Naive thymus-derived CD8-positive, alpha-beta T cell (primary cell): Measurements from ENCODE around the gene LPP. TPM values are rescaled to one million over a fixed set of nuclear protein-coding genes. Genes with fewer than 3 reads are reported as not detected.

Experiments
- ATAC-seq, 2 donors: fragments of 150-1000 bp; cut with Tn5 transposase in 1 of 2; sonication (Bioruptor Pico), chemical (Tn5 transposase) in 1 of 2; 1 replicate in 1 of 2; 2 replicates in 1 of 2; pipeline ENCODE4 v1.10.0; 2021; ENCODE audit warnings: mild to moderate bottlenecking in 2 of 2, moderate library complexity in 2 of 2
- POLR2A ChIA-PET: fragments of 350-600 bp; sonication (Branson Sonifier 250); formaldehyde crosslinking; loops from one replicate; lab custom pipeline; 2021; ENCODE audit warnings: antibody characterized with exemption; lab: Charles Lee
- DNase-seq, 10 donors: peaks; one replicate each; pipeline versions ENCODE4 v3.0.0 to v3.0.0-alpha.2; 2020 to 2022
- H3K27ac Mint-ChIP-seq, 10 donors: one replicate each; pipeline ENCODE4 v1.8.0; 2020 to 2022; ENCODE audit warnings: mild to moderate bottlenecking in 10 of 10, mixed read lengths in 10 of 10, moderate library complexity in 4 of 10, inconsistent platforms in 1 of 10
- H3K27me3 Mint-ChIP-seq, 5 donors: one replicate each; pipeline ENCODE4 v1.8.0; 2021 to 2022; ENCODE audit warnings: mixed read lengths in 5 of 5
- H3K36me3 Mint-ChIP-seq, 3 donors: one replicate each; pipeline ENCODE4 v1.8.0; 2020 to 2022; ENCODE audit warnings: mixed read lengths in 3 of 3, mild to moderate bottlenecking in 2 of 3, inconsistent platforms in 1 of 3
- H3K4me1 Mint-ChIP-seq, 4 donors: one replicate each; pipeline ENCODE4 v1.8.0; 2021 to 2022; ENCODE audit warnings: mixed read lengths in 4 of 4
- H3K4me3 Mint-ChIP-seq, 10 donors: one replicate each; pipeline ENCODE4 v1.8.0; 2020 to 2022; ENCODE audit warnings: mild to moderate bottlenecking in 10 of 10, mixed read lengths in 10 of 10, moderate library complexity in 6 of 10, inconsistent platforms in 1 of 10
- H3K9me3 Mint-ChIP-seq, 9 donors: one replicate each; pipeline ENCODE4 v1.8.0; 2020 to 2022; ENCODE audit warnings: mixed read lengths in 9 of 9, mild to moderate bottlenecking in 3 of 9, inconsistent platforms in 1 of 9, moderate library complexity in 1 of 9
- polyA plus RNA-seq, 3 donors: library from polyadenylated mRNA; unstranded; fragments of 300-500 nt; fragmentation: Illumina TruSeq; gene quantifications; one replicate each; pipeline ENCODE4 v1.2.3, GENCODE V29; 2021
- total RNA-seq, 8 experiments: library from RNA in 2 of 8; stranded (reverse) in 2 of 8; gene quantifications; one replicate each; pipeline ENCODE4 v1.2.3 and lab custom pipeline; 2021 to 2026

The LPP gene, protein sequence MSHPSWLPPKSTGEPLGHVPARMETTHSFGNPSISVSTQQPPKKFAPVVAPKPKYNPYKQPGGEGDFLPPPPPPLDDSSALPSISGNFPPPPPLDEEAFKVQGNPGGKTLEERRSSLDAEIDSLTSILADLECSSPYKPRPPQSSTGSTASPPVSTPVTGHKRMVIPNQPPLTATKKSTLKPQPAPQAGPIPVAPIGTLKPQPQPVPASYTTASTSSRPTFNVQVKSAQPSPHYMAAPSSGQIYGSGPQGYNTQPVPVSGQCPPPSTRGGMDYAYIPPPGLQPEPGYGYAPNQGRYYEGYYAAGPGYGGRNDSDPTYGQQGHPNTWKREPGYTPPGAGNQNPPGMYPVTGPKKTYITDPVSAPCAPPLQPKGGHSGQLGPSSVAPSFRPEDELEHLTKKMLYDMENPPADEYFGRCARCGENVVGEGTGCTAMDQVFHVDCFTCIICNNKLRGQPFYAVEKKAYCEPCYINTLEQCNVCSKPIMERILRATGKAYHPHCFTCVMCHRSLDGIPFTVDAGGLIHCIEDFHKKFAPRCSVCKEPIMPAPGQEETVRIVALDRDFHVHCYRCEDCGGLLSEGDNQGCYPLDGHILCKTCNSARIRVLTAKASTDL
- 10 to 100 TPM in 1 of 2 experiments, 1 to 10 TPM in 1; 7.7 to 10.3 TPM for total RNA-seq
- polyA plus RNA-seq = 10 to 100 TPM in 1 of 3 donors, 1 to 10 TPM in 2; 4.9 to 12.5 (median 7.1) TPM
- 15.8 to 57.6 (median 25.9) reads per million in 6 experiments for total RNA-seq (lab: John Stamatoyannopoulos, UW)

DNA sequence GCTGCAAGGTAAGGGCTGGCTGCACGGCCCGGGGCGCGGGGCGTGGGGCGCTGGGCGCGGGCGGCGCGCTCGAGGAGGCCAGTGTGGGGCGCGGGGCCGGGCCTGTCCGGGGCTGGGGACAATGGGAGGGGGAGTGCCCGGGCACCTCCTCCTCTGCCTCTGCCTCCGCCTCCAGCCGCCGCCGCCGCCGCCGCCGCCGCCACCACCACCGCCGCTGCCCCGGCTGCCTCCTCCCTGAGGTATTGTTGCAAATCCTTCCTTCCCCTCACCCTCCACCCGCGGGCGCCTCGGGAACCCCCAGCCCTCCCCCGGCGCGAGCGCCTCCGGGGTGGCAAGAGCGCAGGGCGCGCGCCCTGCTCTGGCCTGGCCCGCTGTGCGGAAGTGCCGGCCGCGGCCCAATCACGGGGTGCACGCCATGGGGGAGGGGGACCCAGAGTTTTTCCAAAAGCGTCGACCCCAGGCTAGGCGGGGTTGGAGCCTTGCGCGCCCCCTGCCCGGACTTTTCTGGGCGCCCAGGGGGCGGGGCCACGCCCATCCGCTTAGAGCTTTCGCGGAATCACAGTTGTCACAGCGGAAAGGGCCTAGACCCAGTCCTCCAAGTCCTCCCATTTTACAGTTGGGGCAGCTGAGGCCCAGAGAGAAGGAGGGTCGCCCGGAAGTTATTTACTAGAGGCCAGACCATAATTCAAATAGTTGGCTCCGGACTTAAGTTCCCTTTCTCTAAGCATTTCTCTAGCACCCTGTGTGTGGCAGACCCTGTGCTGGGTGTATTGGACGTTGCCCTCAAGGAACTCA lies at the start of gene LPP:
Gene LPP (plus strand): TSS at position 144 of the 795 bp plus-strand sequence. CDS start 251,964 bp downstream, outside the sequence.
- POLR2A ChIA-PET = interaction anchor here (1.0 to 1.4 kb wide), 4 partner anchors 15 to 411 kb away, joined by 3 to 4 read pairs (median 3); no protein-coding TSS in a partner anchor
- H3K27ac Mint-ChIP-seq = peak within 1 kb of the TSS; percentile 89 to 95 (median 90)

DNA sequence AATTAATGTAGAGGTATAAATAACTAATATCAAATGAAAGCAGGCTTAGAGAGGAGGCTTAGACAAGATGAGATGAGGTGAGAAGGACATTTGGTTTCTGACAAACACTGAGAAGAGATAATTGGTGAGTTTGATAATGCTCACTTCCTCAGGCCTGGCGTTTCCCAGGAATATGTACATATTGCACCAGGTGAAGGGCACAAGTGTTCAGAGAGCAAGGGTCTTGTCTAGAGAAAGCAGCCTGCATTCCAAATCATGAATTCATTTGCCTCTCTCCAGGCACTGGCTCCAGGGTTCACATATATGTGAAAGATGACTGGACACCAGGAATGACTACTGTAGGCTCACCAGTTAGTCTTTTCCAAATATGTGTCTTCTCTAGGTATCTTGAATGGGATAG lies 48.0 kb upstream of the LPP start:
- Mint-ChIP-seq H3K27ac (no peak overlapping the region), H3K4me1 (peaks cover 0 to 16% (median 4%) of the 10 kb centered on the region in 4 donors), H3K36me3 (no peaks in the 10 kb centered on the region), H3K4me3 (no peak overlapping the region), H3K9me3 (peaks cover 0 to 2% (median 0%) of the 10 kb centered on the region in 9 donors), H3K27me3 (peaks cover 0 to 1% (median 0%) of the 10 kb centered on the region in 5 donors)
- ATAC-seq (no peak), DNase-seq (no peak)
- POLR2A ChIA-PET = no interaction called here

More for the DNA sequence above, at the start of gene LPP:
- Mint-ChIP-seq H3K9me3 (no peaks in the 10 kb centered on the region), H3K4me1 (peaks cover 30 to 58% (median 53%) of the 10 kb centered on the region in 4 donors), H3K4me3 (peak within 1 kb of the TSS; percentile 82 to 96 (median 90)), H3K36me3 (no peaks in the 10 kb centered on the region), H3K27me3 (no peaks in the 10 kb centered on the region)
- ATAC-seq (peak; percentile 84 to 87), DNase-seq (peak; percentile 67 to 85 (median 74))

DNA sequence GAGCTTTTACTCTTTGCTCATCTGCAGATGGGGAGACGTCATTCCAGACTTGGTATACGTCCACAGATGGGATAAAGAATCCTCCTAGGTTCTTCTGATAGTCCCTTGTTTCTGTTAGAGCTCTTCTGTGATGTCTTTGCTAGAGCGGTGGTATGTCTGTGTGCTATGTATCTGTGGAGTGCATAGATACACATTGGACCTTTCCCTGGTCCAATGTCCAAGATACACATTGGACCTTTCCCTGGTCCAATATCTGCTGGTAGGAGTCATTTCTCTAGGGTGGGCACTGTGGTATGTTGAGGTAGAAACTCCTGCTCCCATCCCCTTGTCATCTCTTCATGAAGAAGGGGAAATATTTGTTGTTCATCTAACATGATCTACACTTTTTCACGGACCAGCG lies 47.5 kb upstream of the LPP start:
- Mint-ChIP-seq H3K4me3 (no peak overlapping the region), H3K9me3 (peaks cover 0 to 2% (median 0%) of the 10 kb centered on the region in 9 donors)
- POLR2A ChIA-PET = no interaction called here

DNA sequence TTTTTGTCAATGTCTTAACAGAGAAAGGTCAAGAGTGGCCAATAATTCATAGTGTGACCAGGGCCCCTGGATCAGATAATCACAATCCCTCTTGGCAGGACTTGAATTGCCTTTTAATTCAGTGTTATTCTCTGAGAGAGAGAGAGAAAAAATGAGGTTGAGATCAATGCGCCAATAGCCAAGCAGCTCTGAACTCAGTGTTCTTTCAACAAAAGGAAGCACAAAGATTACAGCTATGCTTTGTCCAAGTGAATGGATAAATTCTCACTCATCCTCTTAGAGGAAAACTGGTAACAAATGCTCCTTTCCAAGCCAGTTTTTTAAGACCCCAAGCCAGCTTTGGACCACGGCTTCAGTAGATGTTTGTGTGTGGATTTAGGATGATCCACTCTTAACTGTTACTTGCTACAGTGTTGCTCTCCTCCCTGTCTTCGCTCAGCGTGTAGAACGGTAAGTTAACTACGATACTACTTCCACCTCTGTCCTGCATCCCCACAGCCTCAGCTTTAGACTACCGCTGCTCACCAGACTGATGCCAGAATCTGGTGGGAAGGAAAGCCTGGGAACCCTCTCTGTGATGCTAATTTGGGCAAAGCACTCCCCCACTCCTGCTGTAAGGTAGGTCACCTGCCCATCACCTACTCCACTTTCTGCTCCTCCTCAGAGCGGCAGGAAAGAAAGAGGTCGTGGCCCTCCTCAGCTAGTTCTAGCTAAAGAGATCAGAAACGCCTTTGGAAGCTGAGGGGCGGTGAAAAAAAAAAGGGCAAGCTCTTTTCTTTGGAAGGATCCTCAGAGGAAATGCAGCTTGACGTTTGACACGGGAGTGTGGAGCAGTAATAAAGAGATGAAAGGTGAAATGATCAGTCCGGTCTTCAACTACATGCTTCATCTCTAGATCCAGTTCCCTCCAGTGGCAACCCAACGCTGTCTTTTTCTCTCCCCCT lies 46.8 kb upstream of the LPP start:
- H3K4me1 Mint-ChIP-seq = peaks cover 0 to 16% (median 4%) of the 10 kb centered on the region in 4 donors
- POLR2A ChIA-PET = no interaction called here
- peaks cover 0 to 2% (median 0%) of the 10 kb centered on the region in 9 donors for H3K9me3 Mint-ChIP-seq
- no peak overlapping the region for H3K4me3 Mint-ChIP-seq
- H3K27ac Mint-ChIP-seq = peak overlapping the region in 1 of 10 donors; percentile 31
- H3K27me3 Mint-ChIP-seq = peaks cover 0 to 1% (median 0%) of the 10 kb centered on the region in 5 donors
- DNase-seq = no peak
- H3K36me3 Mint-ChIP-seq = no peaks in the 10 kb centered on the region
- ATAC-seq = no peak

More for the DNA sequence above, 47.5 kb upstream of the LPP start:
- no peak for ATAC-seq
- DNase-seq = no peak
- no peaks in the 10 kb centered on the region for H3K36me3 Mint-ChIP-seq
- peaks cover 0 to 1% (median 0%) of the 10 kb centered on the region in 5 donors for H3K27me3 Mint-ChIP-seq
- peaks cover 0 to 16% (median 4%) of the 10 kb centered on the region in 4 donors for H3K4me1 Mint-ChIP-seq
- no peak overlapping the region for H3K27ac Mint-ChIP-seq

DNA sequence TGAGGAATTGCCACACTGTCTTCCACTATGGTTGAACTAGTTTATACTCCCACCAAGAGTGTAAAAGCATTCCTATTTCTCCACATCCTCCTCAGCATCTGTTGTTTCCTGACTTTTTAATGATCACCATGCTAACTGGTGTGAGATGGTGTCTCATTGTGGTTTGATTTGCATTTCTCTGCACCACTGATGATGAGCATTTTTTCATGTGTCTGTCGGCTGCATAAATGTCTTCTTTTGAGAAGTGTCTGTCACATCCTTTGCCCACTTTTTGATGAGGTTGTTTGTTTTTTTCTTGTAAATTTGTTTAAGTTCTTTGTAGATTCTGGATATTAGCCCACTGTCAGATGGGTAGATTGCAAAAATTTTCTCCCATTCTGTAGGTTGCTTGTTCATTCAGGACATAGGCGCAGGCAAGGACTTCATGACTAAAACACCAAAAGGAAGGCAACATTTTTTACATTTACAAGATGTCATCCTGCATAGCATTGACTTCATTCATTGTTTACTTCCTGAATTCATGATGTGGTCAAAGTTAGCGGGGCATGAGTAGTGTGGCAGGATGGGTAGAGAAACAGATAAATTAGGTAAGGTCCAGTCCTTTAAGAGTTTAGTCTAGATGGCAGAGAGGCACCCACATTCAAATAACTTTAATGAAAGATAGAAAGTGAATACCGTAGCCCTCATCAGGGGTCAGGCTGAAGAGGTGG lies 45.1 kb upstream of the LPP start:
- Mint-ChIP-seq H3K4me1 (peaks cover 0 to 16% (median 4%) of the 10 kb centered on the region in 4 donors), H3K36me3 (no peaks in the 10 kb centered on the region), H3K9me3 (peaks cover 0 to 2% (median 0%) of the 10 kb centered on the region in 9 donors), H3K27me3 (peaks cover 0 to 1% (median 0%) of the 10 kb centered on the region in 5 donors), H3K27ac (peak overlapping the region in 1 of 10 donors; percentile 70), H3K4me3 (peak overlapping the region in 1 of 10 donors; percentile 4)
- no peak for DNase-seq
- POLR2A ChIA-PET = no interaction called here
- no peak for ATAC-seq

DNA sequence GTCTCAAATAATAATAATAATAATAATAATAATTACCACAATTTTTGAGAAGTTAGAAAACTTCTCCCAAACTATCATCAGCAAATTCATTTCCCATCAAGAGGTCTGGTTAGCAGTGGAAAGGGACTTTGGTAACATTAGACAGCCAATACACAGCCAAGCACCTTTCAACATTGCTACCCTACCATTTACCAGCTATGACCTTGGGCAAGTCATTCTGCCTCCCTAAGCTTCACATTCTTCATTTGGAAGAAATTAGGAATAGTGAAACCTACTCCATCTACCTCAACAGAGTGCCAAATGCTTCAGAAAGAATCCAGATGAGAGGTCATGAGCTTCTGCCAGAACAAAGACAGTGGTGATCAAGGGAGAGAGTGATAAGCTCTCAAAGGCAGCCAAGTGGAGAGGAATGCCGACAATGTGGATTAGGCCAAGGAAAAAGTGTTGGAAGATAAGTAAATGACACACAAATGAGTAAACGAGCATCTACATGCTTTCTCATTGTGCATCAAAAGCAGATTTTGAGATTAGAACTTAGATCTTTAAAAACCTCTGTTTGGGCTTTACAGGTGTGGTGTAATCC lies 42.9 kb upstream of the LPP start:
- Mint-ChIP-seq H3K36me3 (no peaks in the 10 kb centered on the region), H3K9me3 (peaks cover 0 to 2% (median 0%) of the 10 kb centered on the region in 9 donors), H3K4me1 (peaks cover 0 to 16% (median 4%) of the 10 kb centered on the region in 4 donors), H3K27ac (no peak overlapping the region), H3K4me3 (no peak overlapping the region), H3K27me3 (no peaks in the 10 kb centered on the region)
- ATAC-seq = no peak
- DNase-seq = no peak
- POLR2A ChIA-PET = no interaction called here

DNA sequence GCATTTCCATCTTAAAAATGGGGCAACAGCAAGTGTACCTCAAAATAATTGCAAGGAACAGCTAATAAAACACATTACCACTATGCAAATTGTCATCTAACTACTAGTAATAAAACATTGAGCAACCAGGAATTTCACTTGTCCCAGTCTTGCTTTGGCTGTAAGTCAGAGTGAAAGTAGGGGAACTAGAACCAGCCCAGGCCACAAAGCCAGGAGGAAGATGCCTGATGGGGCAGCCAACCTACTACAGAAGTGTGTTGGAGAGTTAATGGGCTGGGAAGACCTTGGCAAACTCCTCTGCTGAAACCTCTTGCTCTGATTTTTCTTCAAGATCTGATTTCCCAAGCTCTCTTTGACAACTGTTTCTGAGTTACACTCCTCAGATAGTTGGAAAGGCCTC lies 40.2 kb upstream of the LPP start:
- Mint-ChIP-seq H3K27me3 (no peaks in the 10 kb centered on the region), H3K4me3 (no peak overlapping the region), H3K9me3 (peaks cover 0 to 5% (median 0%) of the 10 kb centered on the region in 9 donors), H3K4me1 (peaks cover 0 to 10% (median 3%) of the 10 kb centered on the region in 4 donors), H3K36me3 (no peaks in the 10 kb centered on the region), H3K27ac (no peak overlapping the region)
- POLR2A ChIA-PET = no interaction called here
- DNase-seq = no peak
- ATAC-seq = no peak

DNA sequence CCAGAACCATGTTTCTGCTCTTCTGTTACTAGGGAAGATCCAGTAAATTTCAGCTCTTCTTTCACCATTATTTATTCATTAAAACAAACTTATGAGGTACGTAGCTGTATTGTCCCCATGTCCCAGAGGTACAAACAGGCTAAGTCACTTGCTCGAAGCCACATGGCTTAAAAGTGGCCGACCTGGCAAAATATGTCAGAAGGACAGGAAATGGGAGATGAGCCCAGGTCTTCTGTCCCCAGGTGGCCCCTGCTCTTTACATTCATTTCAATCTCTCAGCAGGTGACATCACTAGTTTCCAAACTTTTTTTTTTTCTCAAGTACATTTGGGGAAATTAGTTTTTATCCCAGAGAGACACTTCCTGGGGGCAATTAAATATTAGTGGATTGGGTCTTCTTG lies 34.1 kb upstream of the LPP start:
- no peak overlapping the region for H3K27ac Mint-ChIP-seq
- POLR2A ChIA-PET = no interaction called here
- H3K27me3 Mint-ChIP-seq = peaks cover 0 to 5% (median 0%) of the 10 kb centered on the region in 5 donors
- H3K4me3 Mint-ChIP-seq = no peak overlapping the region
- H3K4me1 Mint-ChIP-seq = peaks cover 0 to 14% (median 0%) of the 10 kb centered on the region in 4 donors
- ATAC-seq (no peak), DNase-seq (no peak)
- no peaks in the 10 kb centered on the region for H3K36me3 Mint-ChIP-seq
- peaks cover 0 to 5% (median 0%) of the 10 kb centered on the region in 9 donors for H3K9me3 Mint-ChIP-seq

DNA sequence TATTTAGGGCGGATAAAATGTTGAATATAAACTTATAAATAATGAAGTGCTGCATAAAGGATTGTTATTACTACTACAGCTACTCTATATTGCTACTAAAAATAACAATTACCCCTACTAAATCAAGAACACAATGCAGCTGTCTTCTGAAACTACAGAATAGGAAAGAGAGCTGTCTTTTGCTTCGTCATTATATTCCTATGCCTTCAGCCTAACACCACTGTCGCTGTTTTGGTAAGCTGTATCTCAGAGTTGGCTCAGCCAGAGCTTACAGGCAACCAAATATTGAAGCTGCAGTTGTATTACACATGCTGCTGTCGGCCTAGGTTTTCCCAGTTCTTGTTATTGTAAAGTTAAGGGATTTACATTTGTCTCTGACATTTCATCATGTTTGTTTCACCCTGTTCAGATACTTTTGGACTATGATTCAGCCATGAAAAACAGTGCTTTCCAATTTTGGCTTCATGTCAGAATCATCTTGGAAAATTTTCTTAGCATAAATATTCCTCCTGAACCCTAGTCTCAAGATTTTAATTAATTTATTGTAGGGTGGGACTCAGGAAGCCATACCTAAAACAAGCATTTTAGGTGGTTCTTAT lies 31.3 kb upstream of the LPP start:
- ATAC-seq (no peak), DNase-seq (no peak)
- Mint-ChIP-seq H3K4me1 (peaks cover 0 to 14% (median 0%) of the 10 kb centered on the region in 4 donors), H3K9me3 (no peaks in the 10 kb centered on the region), H3K4me3 (no peak overlapping the region), H3K27ac (no peak overlapping the region), H3K27me3 (peaks cover 0 to 5% (median 0%) of the 10 kb centered on the region in 5 donors), H3K36me3 (no peaks in the 10 kb centered on the region)
- POLR2A ChIA-PET = no interaction called here

DNA sequence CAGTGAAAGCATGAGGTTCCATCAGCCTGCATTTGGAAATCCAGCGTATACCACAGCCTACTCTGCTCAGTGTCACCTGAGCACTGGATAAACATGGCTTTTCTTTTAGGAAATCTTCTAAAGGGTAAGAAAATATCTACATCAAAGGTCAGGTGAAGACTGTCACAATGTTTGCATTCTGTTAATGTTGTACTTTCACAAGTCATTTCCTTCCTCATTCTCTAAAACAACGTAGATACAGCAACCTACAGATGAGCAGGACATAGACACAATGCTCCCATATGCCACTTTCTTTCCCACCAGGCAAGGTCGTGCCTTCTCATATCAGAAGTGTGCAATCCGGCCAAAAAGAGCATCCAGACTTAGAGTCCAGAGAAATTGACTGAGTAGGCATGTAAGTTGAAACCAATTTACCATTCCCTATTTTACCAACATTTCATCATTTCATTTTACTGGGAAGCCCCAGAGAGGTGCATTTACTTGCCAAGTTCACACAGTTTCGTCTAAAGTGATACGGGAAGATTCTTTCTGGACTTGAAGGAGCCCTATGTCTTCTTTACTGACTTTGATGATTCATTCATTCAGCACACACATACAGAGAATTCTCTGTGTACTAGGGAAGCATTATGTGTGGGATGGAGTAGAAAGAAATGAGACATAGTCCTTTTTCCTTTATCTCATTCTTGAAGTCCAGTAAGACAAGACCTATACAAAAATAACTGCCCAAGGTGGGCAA lies 30.6 kb upstream of the LPP start:
- DNase-seq (no peak), ATAC-seq (no peak)
- POLR2A ChIA-PET = no interaction called here
- H3K27ac Mint-ChIP-seq = no peak overlapping the region
- H3K9me3 Mint-ChIP-seq = no peaks in the 10 kb centered on the region
- peaks cover 0 to 14% (median 0%) of the 10 kb centered on the region in 4 donors for H3K4me1 Mint-ChIP-seq
- H3K36me3 Mint-ChIP-seq = no peaks in the 10 kb centered on the region
- H3K4me3 Mint-ChIP-seq = no peak overlapping the region
- H3K27me3 Mint-ChIP-seq = peaks cover 0 to 5% (median 0%) of the 10 kb centered on the region in 5 donors
